Activated CD8-positive, alpha-beta T cell treated with anti-CD3 and anti-CD28 coated beads for 36 hours (primary cell): ENCODE data around the gene TBC1D3B. TPM values are rescaled to one million over a fixed set of nuclear protein-coding genes. Genes with fewer than 3 reads are reported as not detected.
"Not testable (repeated sequence)": the region's sequence is repeated elsewhere in the genome, so short reads cannot be mapped to it uniquely, and the experiment has no call there.

Experiments
- ATAC-seq: fragments of 200-7000 bp; cut with Tn5 transposase; one replicate; pipeline ENCODE4 v1.10.0; 2021; ENCODE audit warnings: mild to moderate bottlenecking, moderate library complexity
- CTCF ChIA-PET: fragments of 350-600 bp; sonication (Branson Sonifier 250); formaldehyde crosslinking; loops from one replicate; lab custom pipeline; 2021; ENCODE audit warnings: antibody characterized with exemption; lab: Charles Lee
- POLR2A ChIA-PET: fragments of 350-600 bp; sonication (Branson Sonifier 250); formaldehyde crosslinking; loops from one replicate; lab custom pipeline; 2021; ENCODE audit warnings: antibody characterized with exemption; lab: Charles Lee
- DNase-seq: peaks from one replicate; pipeline ENCODE4 v3.0.0-alpha.2; 2020
- H3K27ac Mint-ChIP-seq: one replicate; pipeline ENCODE4 v1.8.0; 2021; ENCODE audit warnings: mild to moderate bottlenecking, mixed read lengths
- H3K27me3 Mint-ChIP-seq: one replicate; pipeline ENCODE4 v1.8.0; 2021; ENCODE audit warnings: mixed read lengths
- H3K36me3 Mint-ChIP-seq: one replicate; pipeline ENCODE4 v1.8.0; 2021; ENCODE audit warnings: low read depth, mixed read lengths
- H3K4me1 Mint-ChIP-seq: one replicate; pipeline ENCODE4 v1.8.0; 2021; ENCODE audit warnings: low read depth, mixed read lengths
- H3K4me3 Mint-ChIP-seq: one replicate; pipeline ENCODE4 v1.8.0; 2021; ENCODE audit warnings: mild to moderate bottlenecking, moderate library complexity, mixed read lengths
- H3K9me3 Mint-ChIP-seq: one replicate; pipeline ENCODE4 v1.8.0; 2021; ENCODE audit warnings: mixed read lengths
- CTCF ChIP-seq: fragments of 200-600 bp; IDR thresholded peaks from one replicate; pipeline ENCODE4 v1.8.0; 2022; ENCODE audit warnings: antibody characterized with exemption, mild to moderate bottlenecking
- intact Hi-C: fragments of 100-400 bp; cut with micrococcal nuclease; formaldehyde crosslinking; loops from one replicate; pipeline ENCODE4 v1.10.0; 2022
- total RNA-seq, 2 experiments: library from RNA; stranded (reverse); gene quantifications; one replicate each; pipeline ENCODE4 v1.2.3, GENCODE V29; 2021

Gene TBC1D3B
- total RNA-seq, 2 experiments from 2014 or later, result 6.6 to 9.0 TPM

- Mint-ChIP-seq H3K27ac (no peak overlapping the region), H3K4me3 (no peak overlapping the region), H3K27me3 (peaks cover 3% of the 10 kb centered on the region), H3K9me3 (no peaks in the 10 kb centered on the region), H3K36me3 (no peaks in the 10 kb centered on the region), H3K4me1 (peaks cover 49% of the 10 kb centered on the region)
- no peak for ATAC-seq
- POLR2A ChIA-PET, result interaction anchor here (0.7 kb wide), 2 partner anchors 9 to 304 kb away, joined by 3 read pairs; no protein-coding TSS in a partner anchor
- DNase-seq, result no peak
- TF ChIP-seq CTCF, result no peak
- intact Hi-C loops, result loop anchor here (10.0 kb wide), 1 partner anchor 98 kb away; the partner anchor contains the start of gene CCL3
- CTCF ChIA-PET, result interaction anchor here (1.9 kb wide), 1 partner anchor 44 kb away, joined by 7 read pairs; no protein-coding TSS in a partner anchor
Measured at GRCh38 chr17:36193216-36193775, 16.9 kb upstream of the TBC1D3B start.

GRCh38 chr17:36190549-36191330, 14.3 kb upstream of the TBC1D3B start:
- H3K9me3 Mint-ChIP-seq, H3K27me3 Mint-ChIP-seq, ATAC-seq, POLR2A ChIA-PET, H3K36me3 Mint-ChIP-seq, H3K4me3 Mint-ChIP-seq, CTCF ChIA-PET, DNase-seq: not testable (repeated sequence)
- intact Hi-C loops, result loop anchor here (10.0 kb wide), 1 partner anchor 96 kb away; the partner anchor contains the start of gene CCL3
- Mint-ChIP-seq H3K27ac (peak overlapping the region; percentile 80), H3K4me1 (peaks cover 51% of the 10 kb centered on the region)

- peak overlapping the region; percentile 80 for H3K27ac Mint-ChIP-seq
- DNase-seq, H3K27me3 Mint-ChIP-seq, CTCF ChIA-PET, H3K9me3 Mint-ChIP-seq, POLR2A ChIA-PET, H3K36me3 Mint-ChIP-seq, H3K4me3 Mint-ChIP-seq, ATAC-seq: not testable (repeated sequence)
- intact Hi-C loops, result loop anchor here (10.0 kb wide), 1 partner anchor 95 kb away; the partner anchor contains the start of gene CCL3
- H3K4me1 Mint-ChIP-seq, result peaks cover 47% of the 10 kb centered on the region
Measured at GRCh38 chr17:36189993-36190392, 13.6 kb upstream of the TBC1D3B start.

- ATAC-seq (peak; percentile 90), DNase-seq (peak; percentile 77)
- Mint-ChIP-seq H3K27ac (peak overlapping the region; percentile 90), H3K36me3 (no peaks in the 10 kb centered on the region), H3K9me3 (no peaks in the 10 kb centered on the region), H3K4me1 (peaks cover 45% of the 10 kb centered on the region), H3K27me3 (peaks cover 7% of the 10 kb centered on the region), H3K4me3 (no peak overlapping the region)
- no peak for TF ChIP-seq CTCF
- ChIA-PET CTCF (no interaction called here), POLR2A (interaction anchor here (1.0 kb wide), 1 partner anchor 13 kb away, joined by 3 read pairs; no protein-coding TSS in a partner anchor)
- intact Hi-C loops, result no loop called here
Measured at GRCh38 chr17:36188891-36189306, 12.5 kb upstream of the TBC1D3B start.

GRCh38 chr17:36187943-36188665, 11.7 kb upstream of the TBC1D3B start:
- CTCF ChIA-PET, ATAC-seq, H3K27me3 Mint-ChIP-seq, H3K36me3 Mint-ChIP-seq, intact Hi-C loops, H3K9me3 Mint-ChIP-seq: not testable (repeated sequence)
- POLR2A ChIA-PET, result interaction anchor here (1.0 kb wide), 1 partner anchor 14 kb away, joined by 3 read pairs; no protein-coding TSS in a partner anchor
- Mint-ChIP-seq H3K4me3 (peak overlapping the region; percentile 11), H3K4me1 (peaks cover 44% of the 10 kb centered on the region), H3K27ac (peak overlapping the region; percentile 90)
- peak; percentile 39 for DNase-seq

- CTCF ChIA-PET, result interaction anchor here (1.1 kb wide), 1 partner anchor 38 kb away, joined by 3 read pairs; no protein-coding TSS in a partner anchor
- H3K27me3 Mint-ChIP-seq, result peaks cover 12% of the 10 kb centered on the region
- peaks cover 35% of the 10 kb centered on the region for H3K4me1 Mint-ChIP-seq
- ATAC-seq, H3K36me3 Mint-ChIP-seq, intact Hi-C loops, H3K9me3 Mint-ChIP-seq, POLR2A ChIA-PET, DNase-seq, H3K4me3 Mint-ChIP-seq: not testable (repeated sequence)
- H3K27ac Mint-ChIP-seq, result peak overlapping the region; percentile 90
Measured at GRCh38 chr17:36186810-36187763, 10.7 kb upstream of the TBC1D3B start.
